Omental fat pad (tissue), 4 donors: ENCODE measurements around the gene GALNT18. TPM values are rescaled to one million over a fixed set of nuclear protein-coding genes. Genes with fewer than 3 reads are reported as not detected.

Experiments used
- ATAC-seq: fragments of 150-250 bp; one replicate; pipeline ENCODE4 v1.9.1; 2016; ENCODE audit warnings: mild to moderate bottlenecking, moderate library complexity; ENCODE audit not compliant: low FRiP score
- DNase-seq: peaks from one replicate; pipeline ENCODE4 v3.0.0-alpha.2; 2019; ENCODE audit warnings: low spot score
- CTCF ChIP-seq, 3 donors: fragments of 450-650 bp; IDR thresholded peaks; one replicate each; pipeline ENCODE4 v1.5.1; 2016 to 2017; ENCODE audit warnings: antibody characterized with exemption in 3 of 3, mild to moderate bottlenecking in 3 of 3, moderate library complexity in 2 of 3
- total RNA-seq, 4 donors: library from RNA; depleted of rRNA; stranded (reverse); fragments of >200 nt; gene quantifications; one replicate each; pipeline ENCODE4 v1.1.0, GENCODE V29; 2016

GALNT18 gene
- total RNA-seq, 4 donors from 2014 or later = 21.0 to 47.4 (median 35.7) TPM

- ATAC-seq = no peak
- DNase-seq = no peak
These were observed 122.5 kb downstream of the GALNT18 start for GRCh38 chr11:11499300-11499699.

GRCh38 chr11:11498195-11498594 is 123.6 kb downstream of the GALNT18 start:
- TF ChIP-seq CTCF (IDR thresholded peaks at IDR 0.05) = no peak
- ATAC-seq = no peak
- no peak for DNase-seq

More at GRCh38 chr11:11499300-11499699, 122.5 kb downstream of the GALNT18 start:
- TF ChIP-seq CTCF (IDR thresholded peaks at IDR 0.05) = no peak

DNA sequence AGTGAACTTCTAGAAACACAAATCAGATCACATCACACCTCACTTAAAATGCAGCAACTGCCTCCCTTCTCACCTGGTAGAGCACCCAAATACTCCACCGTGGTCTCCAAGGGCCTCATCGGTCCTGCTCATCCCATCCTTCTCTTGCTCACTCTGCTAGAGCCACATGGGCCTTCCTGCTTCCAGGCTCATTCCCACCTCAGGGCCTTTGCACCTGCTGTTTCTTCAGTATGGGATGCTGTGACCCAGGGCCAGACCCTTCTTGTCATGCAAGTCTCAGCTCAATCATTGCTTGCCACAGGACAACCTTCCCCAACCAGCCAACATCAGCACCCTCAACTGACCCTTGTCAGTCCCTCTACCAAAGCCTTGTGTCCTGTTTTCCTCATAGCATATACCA is 124.9 kb downstream of the GALNT18 start:
- DNase-seq = no peak
- TF ChIP-seq CTCF (IDR thresholded peaks at IDR 0.05) = no peak
- ATAC-seq = no peak

DNA sequence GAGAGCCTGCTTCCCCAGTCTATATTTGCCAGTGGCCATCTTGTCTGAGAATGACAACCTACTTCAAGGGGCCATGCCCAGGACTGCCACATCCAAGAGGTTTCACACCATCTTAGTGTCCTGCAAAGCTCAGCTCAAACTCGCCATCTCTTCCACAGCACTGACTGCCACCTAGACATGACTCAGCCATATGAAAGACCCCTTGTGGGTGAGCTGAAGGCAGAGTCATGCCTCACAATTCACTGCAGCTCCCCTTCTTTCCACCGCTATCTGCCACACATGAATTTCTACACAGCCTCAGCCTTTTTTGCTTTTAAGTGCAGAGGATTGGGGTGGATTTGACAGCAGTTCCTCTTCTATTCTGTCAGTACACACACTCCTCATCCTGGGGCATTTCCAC is 127.5 kb downstream of the GALNT18 start:
- no peak for TF ChIP-seq CTCF (IDR thresholded peaks at IDR 0.05)
- ATAC-seq (no peak), DNase-seq (no peak)

- TF ChIP-seq CTCF (IDR thresholded peaks at IDR 0.05) = no peak
- no peak for DNase-seq
- no peak for ATAC-seq
These were observed 128.1 kb downstream of the GALNT18 start for GRCh38 chr11:11493698-11494097.

- DNase-seq (no peak), ATAC-seq (no peak)
- TF ChIP-seq CTCF (IDR thresholded peaks at IDR 0.05) = no peak
These were observed 130.2 kb downstream of the GALNT18 start for GRCh38 chr11:11491589-11491988.

DNA sequence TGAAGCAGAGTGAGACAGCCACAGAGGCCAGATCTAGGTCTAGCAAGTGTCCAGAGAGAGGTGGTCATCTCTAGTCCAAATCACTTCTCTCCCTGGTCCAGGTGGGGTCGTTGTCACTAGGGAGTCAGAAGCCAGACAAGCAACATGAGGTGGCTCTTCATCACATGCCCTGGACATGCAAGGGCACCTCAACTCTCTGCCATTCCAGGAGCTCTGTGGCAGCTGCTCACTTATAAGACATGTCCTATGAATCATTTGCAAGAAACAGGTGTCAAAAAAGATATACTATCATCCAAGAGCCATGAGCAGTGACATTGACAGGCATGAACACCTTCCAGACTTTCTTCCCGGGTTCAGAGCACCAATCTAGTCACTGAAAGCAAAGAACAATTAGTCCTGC is 130.8 kb downstream of the GALNT18 start:
- no peak for ATAC-seq
- no peak for DNase-seq
- no peak for TF ChIP-seq CTCF (IDR thresholded peaks at IDR 0.05)
